GM19240 (cell line): ENCODE measurements around the gene TIAL1.
"Not testable (repeated sequence)": the region's sequence is repeated elsewhere in the genome, so short reads cannot be mapped to it uniquely, and the experiment has no call there.

Experiments used
- DNase-seq: peaks from one replicate; pipeline ENCODE4 v3.0.0; 2011; ENCODE audit warnings: low spot score; ENCODE audit not compliant: insufficient read length

Gene TIAL1

GRCh38 chr10:119614686-119615085 is 17.9 kb upstream of the TIAL1 start:
- no peak for DNase-seq

- no peak for DNase-seq
These were observed 17.0 kb upstream of the TIAL1 start for GRCh38 chr10:119613741-119614140.

GRCh38 chr10:119611433-119611832 is 14.7 kb upstream of the TIAL1 start:
- DNase-seq: no peak

GRCh38 chr10:119609516-119609915 is 12.8 kb upstream of the TIAL1 start:
- DNase-seq: no peak

- no peak for DNase-seq
These were observed 11.8 kb upstream of the TIAL1 start for GRCh38 chr10:119608316-119609155.

GRCh38 chr10:119604468-119604867 is 7.7 kb upstream of the TIAL1 start:
- no peak for DNase-seq

- no peak for DNase-seq
These were observed 5.7 kb upstream of the TIAL1 start for GRCh38 chr10:119602241-119603095.

- no peak for DNase-seq
These were observed 1.6 kb upstream of the TIAL1 start for GRCh38 chr10:119598397-119598796.

GRCh38 chr10:119597405-119598186 is 832 bp upstream of the TIAL1 start:
- DNase-seq: no peak

- no peak for DNase-seq
These were observed 868 bp downstream of the TIAL1 start for GRCh38 chr10:119595676-119596515.

GRCh38 chr10:119595134-119595675 is 1.6 kb downstream of the TIAL1 start:
- DNase-seq: no peak

- DNase-seq: no peak
These were observed 8.7 kb downstream of the TIAL1 start for GRCh38 chr10:119588071-119588470.

GRCh38 chr10:119578355-119578754 is 18.4 kb downstream of the TIAL1 start:
- no peak for DNase-seq

GRCh38 chr10:119575991-119576390 is 20.8 kb downstream of the TIAL1 start:
- no peak for DNase-seq

GRCh38 chr10:119575506-119575905 is 21.3 kb downstream of the TIAL1 start:
- no peak for DNase-seq

GRCh38 chr10:119567978-119568377 is 28.8 kb downstream of the TIAL1 start:
- DNase-seq: no peak

GRCh38 chr10:119562097-119562496 is 34.7 kb downstream of the TIAL1 start:
- no peak for DNase-seq

GRCh38 chr10:119559511-119559910 is 37.3 kb downstream of the TIAL1 start:
- DNase-seq: not testable (repeated sequence)

- DNase-seq: not testable (repeated sequence)
These were observed 40.7 kb downstream of the TIAL1 start for GRCh38 chr10:119556081-119556480.

GRCh38 chr10:119555178-119555784 is 41.5 kb downstream of the TIAL1 start:
- no peak for DNase-seq
